WTC11 (cell line): ENCODE results near the gene NEUROD2. TPM values are rescaled to one million over a fixed set of nuclear protein-coding genes. Genes with fewer than 3 reads are reported as not detected.

Source experiments
- total RNA-seq: library from RNA; stranded (reverse); gene quantifications from 3 replicates; pipeline ENCODE4 v1.2.3, GENCODE V29; 2021

The NEUROD2 gene
- total RNA-seq, 1 experiment from 2014 or later: not detected

Other genes starting within 250 kb of the NEUROD2 start
- 9.7 to 13.8 TPM (median 13.0 TPM) in 3 replicates for gene FBXL20, start 206.3 kb downstream of the NEUROD2 start, total RNA-seq
- gene MED1, start 156.7 kb downstream of the NEUROD2 start, total RNA-seq: 47.0 to 50.4 TPM (median 47.9 TPM) in 3 replicates
- 58.4 to 61.6 TPM (median 59.5 TPM) in 3 replicates for gene CDK12, start 146.4 kb downstream of the NEUROD2 start, total RNA-seq
- gene PPP1R1B, start 19.0 kb upstream of the NEUROD2 start, total RNA-seq: 15.0 to 20.5 TPM (median 15.2 TPM) in 3 replicates
- 64.9 to 75.3 TPM (median 65.4 TPM) in 3 replicates for gene STARD3, start 29.2 kb upstream of the NEUROD2 start, total RNA-seq
- 2.5 to 2.9 TPM (median 2.8 TPM) in 3 replicates for gene TCAP, start 57.4 kb upstream of the NEUROD2 start, total RNA-seq
- gene PNMT, start 60.5 kb upstream of the NEUROD2 start, total RNA-seq: 2.4 to 3.1 TPM (median 2.7 TPM) in 3 replicates
- gene PGAP3, start 80.1 kb upstream of the NEUROD2 start, total RNA-seq: 24.3 to 25.7 TPM (median 24.9 TPM) in 3 replicates
- 153 to 209 TPM (median 158 TPM) in 3 replicates for gene ERBB2, start 92.1 kb upstream of the NEUROD2 start, total RNA-seq
- 40.6 to 46.7 TPM (median 46.5 TPM) in 3 replicates for gene MIEN1, start 122.6 kb upstream of the NEUROD2 start, total RNA-seq
- 42.4 to 48.5 TPM (median 44.0 TPM) in 3 replicates for gene GRB7, start 130.0 kb upstream of the NEUROD2 start, total RNA-seq